Spleen (tissue), 11 donors: ENCODE measurements around the gene SIX5. TPM values are rescaled to one million over a fixed set of nuclear protein-coding genes. Genes with fewer than 3 reads are reported as not detected.

Experiments used
- DNase-seq: peaks from one replicate; pipeline ENCODE4 v3.0.0-alpha.2; 2020
- H3K27ac ChIP-seq, 8 donors: fragments of 200-600 bp; sonication (generic) in 7 of 8; 1 replicate in 4 of 8; 2 replicates in 4 of 8; pipeline versions ENCODE4 v1.5.0 to v1.8.0; 2016 to 2021; ENCODE audit warnings: inconsistent platforms in 4 of 8, mild to moderate bottlenecking in 4 of 8, moderate library complexity in 1 of 8
- H3K27me3 ChIP-seq, 7 donors: fragments of 200-600 bp; sonication (generic) in 6 of 7; replicated peaks in 1 of 7; 1 replicate in 4 of 7; 2 replicates in 3 of 7; pipeline versions ENCODE4 v1.5.0 to v1.8.0; 2016 to 2021; ENCODE audit warnings: inconsistent platforms in 3 of 7, mild to moderate bottlenecking in 1 of 7
- H3K36me3 ChIP-seq, 6 donors: fragments of 200-600 bp; sonication (generic) in 5 of 6; 1 replicate in 4 of 6; 2 replicates in 2 of 6; pipeline versions ENCODE4 v1.5.0 to v1.8.0; 2016 to 2021; ENCODE audit warnings: inconsistent platforms in 2 of 6
- H3K4me1 ChIP-seq, 6 donors: fragments of 200-600 bp; sonication (generic) in 5 of 6; 1 replicate in 3 of 6; 2 replicates in 3 of 6; pipeline versions ENCODE4 v1.5.0 to v1.8.0; 2016 to 2021; ENCODE audit warnings: inconsistent platforms in 3 of 6
- H3K4me3 ChIP-seq, 8 donors: fragments of 200-600 bp; sonication (generic) in 7 of 8; 1 replicate in 4 of 8; 2 replicates in 4 of 8; pipeline versions ENCODE4 v1.5.0 to v1.8.0; 2016 to 2021; ENCODE audit warnings: inconsistent platforms in 4 of 8, mild to moderate bottlenecking in 4 of 8, moderate library complexity in 2 of 8
- H3K9me3 ChIP-seq, 8 donors: fragments of 200-600 bp; sonication (generic) in 7 of 8; 1 replicate in 4 of 8; 2 replicates in 4 of 8; pipeline versions ENCODE4 v1.5.0 to v1.8.0; 2016 to 2021; ENCODE audit warnings: inconsistent platforms in 4 of 8
- CTCF ChIP-seq, 11 experiments: fragments of 200-600 bp in 7 of 11; fragments of 450-650 bp in 4 of 11; sonication (generic) in 4 of 11; IDR thresholded peaks in 8 of 11; conservative IDR thresholded peaks in 3 of 11; 1 replicate in 7 of 11; 2 replicates in 4 of 11; pipeline versions ENCODE4 v1.4.0 to v1.8.0; 2016 to 2021; ENCODE audit warnings: antibody characterized with exemption in 11 of 11, inconsistent platforms in 4 of 11, mild to moderate bottlenecking in 1 of 11
- POLR2A ChIP-seq, 3 donors: fragments of 450-650 bp; IDR thresholded peaks; one replicate each; pipeline ENCODE4 v1.5.1; 2017; ENCODE audit warnings: antibody characterized with exemption in 3 of 3, mild to moderate bottlenecking in 1 of 3
- POLR2AphosphoS5 ChIP-seq, 3 donors: sonication (generic); formaldehyde crosslinking; IDR thresholded peaks; one replicate each; pipeline ENCODE4 v1.5.1; 2017; ENCODE audit warnings: antibody characterized with exemption in 3 of 3
- WGBS, 5 donors: extraction: QIAGEN DNeasy Blood & Tissue Kit in 3 of 5; methylation state at CpG; one replicate each; pipeline versions ENCODE4 v1.1.5 to v1.1.7; 2013 to 2018; 5-methylcytosine and 5-hydroxymethylcytosine counted together
- intact Hi-C: fragments of 100-400 bp; cut with DNase I; formaldehyde crosslinking; loops from one replicate; pipeline ENCODE4 v1.15.0; 2023; ENCODE audit warnings: low total_unique reads
- polyA plus RNA-seq, 3 donors: library from polyadenylated mRNA; stranded (reverse); fragments of 200-250 nt; gene quantifications; one replicate each; pipeline ENCODE4 v1.2.1, GENCODE V29; 2013
- total RNA-seq, 7 donors: library from RNA; depleted of rRNA in 3 of 7; stranded (reverse); fragments of >200 nt in 3 of 7; fragmentation: NEBNext Ultra II Directional in 4 of 7; extraction: Animal tissue kit (Norgen Biotek cat#: 25700) in 4 of 7; gene quantifications; one replicate each; pipeline versions ENCODE4 v1.1.0 to v1.2.1, GENCODE V29; 2016 to 2021
- donor health status: healthy with polysubstance abuse.
- donor health status: DM: no; HTN: no; CAD: no; lungs with moderate emphysema.
- donor health status: DM: no; HTN: no; CAD: no.
- donor health status: Bipolar disorder and iron deficiency.
- donor health status: healthy.
- donor health status: DM: no; HTN: no; CAD: no.
- donor health status: DM: yes; HTN: yes; CAD: no.

Gene SIX5
- total and polyA plus RNA-seq, 10 donors, result 4.4 to 13.2 (median 8.1) TPM

GRCh38 chr19:45772912-45773311 lies 3.9 kb upstream of the SIX5 start:
- intact Hi-C loops, result no loop called here
- DNase-seq, result no peak
- Histone ChIP-seq H3K36me3 (peaks cover 0 to 34% (median 15%) of the 10 kb centered on the region in 6 donors), H3K4me3 (no peak overlapping the region), H3K9me3 (no peaks in the 10 kb centered on the region), H3K4me1 (peaks cover 2 to 37% (median 27%) of the 10 kb centered on the region in 6 donors), H3K27me3 (peaks cover 0 to 67% (median 4%) of the 10 kb centered on the region in 7 donors), H3K27ac (no peak overlapping the region)
- TF ChIP-seq POLR2AphosphoS5 (IDR thresholded peaks at IDR 0.05) (no peak), CTCF (IDR thresholded peaks at IDR 0.05 in 8 of 11, conservative IDR thresholded peaks at IDR 0.05 in 3 of 11) (no peak), POLR2A (IDR thresholded peaks at IDR 0.05) (no peak)
- WGBS, 5 donors, result 91 to 100% (median 96%) methylated on average over 3 of the region's 3 CpGs

GRCh38 chr19:45772130-45772840 lies 3.2 kb upstream of the SIX5 start:
- intact Hi-C loops, result no loop called here
- TF ChIP-seq POLR2AphosphoS5 (IDR thresholded peaks at IDR 0.05) (peak in 1 of 3 donors; percentile 21), POLR2A (IDR thresholded peaks at IDR 0.05) (no peak)
- H3K27me3 ChIP-seq, result peaks cover 0 to 67% (median 10%) of the 10 kb centered on the region in 7 donors
- no peak overlapping the region for H3K27ac ChIP-seq
- no peak overlapping the region for H3K4me3 ChIP-seq
- DNase-seq, result no peak
- no peaks in the 10 kb centered on the region for H3K9me3 ChIP-seq
- peaks cover 0 to 27% (median 9%) of the 10 kb centered on the region in 6 donors for H3K36me3 ChIP-seq
- H3K4me1 ChIP-seq, result peaks cover 3 to 43% (median 32%) of the 10 kb centered on the region in 6 donors
- WGBS, 5 donors, result 64 to 76% (median 69%) methylated on average over 14 of the region's 14 CpGs

- Histone ChIP-seq H3K27ac (peak overlapping the region in 5 of 8 donors; percentile 88 to 90 (median 89)), H3K4me3 (peak overlapping the region in 2 of 8 donors; percentile 82 to 86), H3K36me3 (peaks cover 0 to 19% (median under 1%) of the 10 kb centered on the region in 6 donors), H3K27me3 (peaks cover 0 to 67% (median 11%) of the 10 kb centered on the region in 7 donors), H3K9me3 (no peaks in the 10 kb centered on the region), H3K4me1 (peaks cover 3 to 52% (median 37%) of the 10 kb centered on the region in 6 donors)
- intact Hi-C loops, result no loop called here
- WGBS, 5 donors, result 86 to 93% (median 90%) methylated on average over 42 to 46 of the region's 46 CpGs
- TF ChIP-seq POLR2A (IDR thresholded peaks at IDR 0.05) (no peak), POLR2AphosphoS5 (IDR thresholded peaks at IDR 0.05) (peak in 2 of 3 donors; percentile 7 to 51)
- DNase-seq, result no peak
Measured at GRCh38 chr19:45771311-45771933, 2.4 kb upstream of the SIX5 start.

- TF ChIP-seq CTCF (IDR thresholded peaks at IDR 0.05 in 8 of 11, conservative IDR thresholded peaks at IDR 0.05 in 3 of 11) (peak; percentile 90 to 99 (median 97)), POLR2A (IDR thresholded peaks at IDR 0.05) (peak in 1 of 3 donors; percentile 11), POLR2AphosphoS5 (IDR thresholded peaks at IDR 0.05) (peak; percentile 68 to 86 (median 84))
- Histone ChIP-seq H3K4me1 (peaks cover 3 to 61% (median 42%) of the 10 kb centered on the region in 6 donors), H3K27ac (peak overlapping the region; percentile 45 to 90 (median 88)), H3K4me3 (peak overlapping the region; percentile 49 to 86 (median 80)), H3K36me3 (peaks cover 0 to 17% (median 0%) of the 10 kb centered on the region in 6 donors), H3K27me3 (peaks cover 0 to 74% (median 11%) of the 10 kb centered on the region in 7 donors), H3K9me3 (no peaks in the 10 kb centered on the region)
- intact Hi-C loops, result no loop called here
- DNase-seq, result peak; percentile 98
- WGBS, 5 donors, result 2 to 8% (median 3%) methylated on average over 24 to 79 of the region's 79 CpGs
Measured at GRCh38 chr19:45770192-45771101, 1.4 kb upstream of the SIX5 start.
